HG03432 (cell line): ENCODE data around the gene DR1.
"Not testable (repeated sequence)": the region's sequence is repeated elsewhere in the genome, so short reads cannot be mapped to it uniquely, and the experiment has no call there.

ENCODE experiments used
- ATAC-seq: cut with Tn5 transposase; IDR thresholded peaks from one replicate; pipeline ENCODE4 v1.9.1; 2021; ENCODE audit warnings: mild to moderate bottlenecking, moderate library complexity; ENCODE audit not compliant: unreplicated experiment

DR1 gene

DNA sequence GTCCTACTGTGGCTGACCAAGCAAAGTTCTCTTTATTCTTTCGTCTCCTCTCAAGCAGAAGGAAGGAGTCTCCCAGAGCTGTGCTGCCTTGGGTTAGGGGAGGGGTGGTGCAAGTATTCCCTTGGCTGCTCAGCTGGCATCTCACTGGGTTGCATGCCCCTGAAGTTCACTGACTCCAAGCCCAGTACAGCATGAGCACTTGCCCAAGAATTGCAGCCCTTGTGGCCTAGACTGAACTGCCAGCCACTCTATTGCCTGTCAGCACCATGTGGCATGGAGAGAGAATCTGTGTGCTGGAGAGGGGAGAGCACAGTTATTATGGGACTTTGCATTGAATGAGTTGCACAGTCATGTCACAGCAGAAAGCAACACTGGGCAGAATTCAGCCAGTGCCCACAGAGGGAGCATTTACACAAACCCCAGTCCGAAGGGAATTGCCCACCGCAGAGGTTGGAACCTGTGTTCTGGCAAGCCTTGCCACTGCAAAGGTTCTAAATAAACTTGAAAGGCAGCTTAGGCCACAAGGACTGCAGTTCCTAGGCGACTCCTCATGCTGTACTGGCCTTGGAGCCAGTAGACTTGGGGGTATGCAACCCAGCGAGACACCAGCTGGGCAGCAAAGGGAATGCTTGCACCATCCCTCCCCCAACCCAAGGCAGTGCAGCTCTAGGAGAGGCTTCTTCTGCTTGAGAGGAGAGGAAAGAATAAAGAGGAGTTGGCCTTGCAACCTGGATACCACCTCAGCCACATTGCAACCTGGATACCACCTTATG lies 28.8 kb downstream of the DR1 start:
- no peak for ATAC-seq

DNA sequence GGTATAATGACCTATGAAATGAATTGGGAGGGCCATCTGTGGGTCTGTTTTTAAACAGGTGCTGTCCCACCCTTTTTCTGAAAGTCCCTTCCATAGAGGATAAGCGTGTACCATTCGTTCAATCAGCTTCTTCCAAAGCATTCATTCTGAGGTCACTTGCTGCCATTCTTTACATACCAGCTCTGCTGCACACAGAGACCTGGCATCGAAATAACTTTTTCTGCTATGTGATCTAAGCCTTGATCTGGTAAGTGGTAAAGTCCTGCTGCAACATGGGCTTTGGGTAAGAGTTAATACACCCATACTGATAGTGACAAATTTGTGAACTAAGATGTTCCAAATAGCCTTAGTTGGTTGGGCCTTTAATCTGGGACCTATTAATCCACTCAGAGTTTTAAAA lies 38.9 kb downstream of the DR1 start:
- ATAC-seq: no peak

DNA sequence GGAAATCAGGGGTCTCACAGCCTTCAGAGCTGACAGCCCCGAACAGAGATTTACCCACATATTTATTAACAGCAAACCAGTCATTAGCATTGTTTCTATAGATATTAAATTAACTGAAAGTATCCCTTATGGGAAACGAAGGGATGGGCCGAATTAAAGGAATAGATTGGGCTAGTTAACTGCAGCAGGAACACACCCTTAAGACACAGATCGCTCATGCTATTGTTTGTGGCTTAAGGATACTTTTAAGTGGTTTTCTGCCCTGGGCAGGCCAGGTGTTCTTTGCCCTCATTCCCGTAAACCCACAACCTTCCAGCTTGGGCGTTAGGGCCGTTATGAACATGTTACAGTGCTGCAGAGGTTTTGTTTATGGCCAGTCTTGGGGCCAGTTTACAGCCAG lies 40.6 kb downstream of the DR1 start:
- not testable (repeated sequence) for ATAC-seq

DNA sequence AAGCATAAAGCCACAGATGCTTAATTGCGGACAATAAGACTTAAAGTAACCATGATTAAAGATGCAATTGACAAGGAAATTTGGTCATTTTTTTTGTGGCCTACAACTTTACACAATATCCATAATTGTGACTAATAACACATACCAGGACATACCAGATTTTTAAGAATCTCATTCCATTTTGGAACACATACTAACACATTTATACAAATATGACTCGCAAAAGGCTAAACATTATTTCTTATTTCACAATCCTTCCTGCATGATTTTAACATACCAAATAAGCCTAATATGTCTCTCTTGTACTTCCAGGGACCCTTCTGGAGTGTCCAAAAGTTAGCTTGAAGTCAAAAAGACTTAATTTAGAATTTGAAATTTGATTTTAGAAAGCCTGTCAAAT lies 48.8 kb downstream of the DR1 start:
- no peak for ATAC-seq

DNA sequence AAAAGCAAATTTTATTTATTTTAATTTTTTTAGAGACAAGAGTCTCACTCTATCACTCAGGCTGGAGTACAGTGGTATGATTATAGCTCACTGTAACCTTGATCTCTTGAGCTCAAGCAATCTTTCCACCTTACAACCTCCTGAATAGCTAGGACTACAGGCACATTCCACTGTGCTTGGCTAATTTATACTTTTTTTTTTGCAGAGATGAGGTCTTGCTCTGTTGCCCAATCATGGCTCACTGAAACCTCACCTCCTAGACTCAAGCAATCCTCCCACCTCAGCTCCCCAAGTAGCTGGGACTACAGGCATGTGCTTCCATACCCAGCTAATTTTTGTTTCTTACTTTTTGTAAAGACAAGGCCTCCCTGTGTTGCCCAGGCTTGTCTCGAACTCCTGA lies 49.5 kb downstream of the DR1 start:
- no peak for ATAC-seq

DNA sequence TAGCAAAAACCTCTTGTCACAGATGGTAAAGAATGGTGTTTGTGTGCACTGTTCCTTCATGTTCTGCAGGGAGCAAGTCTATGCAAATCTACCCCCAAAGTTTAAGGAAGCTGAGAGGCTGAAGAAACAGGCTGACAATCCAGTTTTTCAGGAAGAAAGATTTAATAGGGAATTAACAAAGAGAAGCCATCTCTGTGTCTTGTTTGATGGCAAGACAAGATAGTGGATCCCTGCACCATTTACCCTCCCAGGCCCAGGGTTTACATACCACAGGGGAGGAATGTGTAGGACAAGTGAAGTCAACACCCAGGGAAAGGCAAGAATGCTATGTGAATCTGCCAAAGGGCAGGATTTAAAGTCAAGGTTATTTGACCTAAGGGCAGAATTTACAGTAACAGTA lies 54.1 kb downstream of the DR1 start:
- ATAC-seq: no peak

DNA sequence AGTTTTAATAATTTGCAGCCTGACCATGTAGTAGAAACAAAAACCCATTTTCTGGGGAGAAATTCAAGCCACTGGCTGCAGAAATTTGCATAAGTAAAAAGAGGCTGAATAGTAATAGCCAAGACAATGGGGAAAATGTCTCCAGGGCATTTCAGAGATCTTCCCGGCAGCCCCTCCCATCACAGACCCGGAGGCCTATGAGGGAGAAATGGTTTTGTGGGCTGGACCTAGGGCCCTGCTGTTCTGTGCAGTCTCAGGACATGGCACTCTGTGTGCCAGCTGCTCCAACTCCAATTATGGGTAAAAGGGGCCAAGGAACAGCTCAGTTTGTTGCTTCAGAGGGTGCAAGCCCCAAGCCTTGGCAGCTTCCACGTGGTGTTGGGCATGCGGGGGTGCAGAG lies 62.5 kb downstream of the DR1 start:
- no peak for ATAC-seq

DNA sequence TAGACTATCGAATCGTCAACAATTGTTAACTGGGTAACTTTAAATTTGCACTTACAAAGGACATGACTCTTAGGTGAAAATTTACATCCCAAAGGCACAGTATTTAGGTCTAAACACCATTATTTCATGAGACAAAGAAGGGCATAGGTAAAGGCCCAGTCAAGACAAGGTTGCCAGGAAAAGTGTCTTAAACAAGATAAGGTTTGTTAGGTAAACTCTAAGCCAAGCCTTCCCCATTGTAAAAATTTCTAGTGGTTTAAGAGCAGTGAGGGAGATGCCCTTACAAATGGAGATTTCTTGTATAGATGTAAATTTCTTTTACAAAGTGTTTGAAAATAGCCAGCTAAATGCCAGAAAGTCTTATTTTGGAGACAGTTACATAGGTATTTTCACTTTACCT lies 65.3 kb downstream of the DR1 start:
- ATAC-seq: no peak

DNA sequence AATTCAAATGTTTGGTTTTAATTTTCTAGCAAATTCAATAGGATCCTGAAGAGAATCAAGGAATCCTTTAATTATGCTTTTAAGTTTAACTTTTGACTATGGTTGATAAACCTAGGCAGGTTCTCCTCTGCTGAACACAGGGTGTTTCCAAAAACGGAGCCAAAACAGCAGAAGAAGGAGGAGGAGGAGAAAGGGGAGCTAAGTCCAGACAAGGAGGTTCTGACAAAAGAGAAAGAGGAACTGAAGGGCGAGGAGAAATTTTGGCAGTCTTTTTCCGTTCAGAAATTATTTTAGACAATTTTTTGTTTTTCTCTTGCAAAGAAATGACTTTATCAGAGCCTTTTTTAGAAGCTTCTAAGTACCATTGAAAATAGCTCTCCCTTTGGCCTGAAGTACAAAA lies 69.0 kb downstream of the DR1 start:
- ATAC-seq: no peak

DNA sequence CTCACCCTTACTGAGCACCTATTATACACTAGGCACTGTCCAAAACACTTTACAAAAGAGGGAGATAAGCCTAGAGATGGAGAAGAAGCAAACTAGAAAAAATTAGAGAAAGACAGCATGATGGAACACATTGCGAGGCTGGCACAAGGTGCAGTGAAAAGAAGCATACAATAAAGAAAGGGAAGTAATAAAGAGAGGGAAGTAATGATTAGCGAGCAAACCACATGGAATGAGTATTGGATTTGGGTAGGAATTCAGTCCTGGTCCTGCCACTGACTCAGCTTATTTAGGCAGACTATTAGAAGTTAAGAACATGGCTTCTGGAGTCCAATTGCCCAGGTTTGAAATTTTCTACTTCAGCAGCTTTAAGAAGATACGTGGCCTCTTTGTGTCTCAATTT lies 69.6 kb downstream of the DR1 start:
- ATAC-seq: no peak

DNA sequence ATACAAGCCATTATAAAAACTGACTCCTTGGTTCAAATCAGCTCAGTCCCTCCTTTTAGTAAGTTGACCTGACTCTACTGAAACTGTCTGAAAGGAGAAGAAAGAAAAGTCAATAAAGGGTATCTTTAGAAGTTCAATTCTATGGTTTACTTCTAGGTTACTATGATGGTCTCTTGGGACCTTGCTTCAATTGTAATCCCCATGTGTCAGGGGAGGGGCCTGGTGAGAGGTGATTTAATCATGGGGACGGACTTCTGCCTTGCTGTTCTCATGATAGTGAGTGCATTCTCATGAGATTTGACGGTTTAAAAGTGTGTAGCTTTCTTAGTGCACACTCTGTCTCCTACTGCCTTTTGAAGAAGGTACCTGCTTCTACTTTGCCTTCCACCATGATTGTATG lies 70.5 kb downstream of the DR1 start:
- no peak for ATAC-seq
